ENCODE data around the gene SLMAP.

SLMAP gene

GRCh38 chr3:57816471-57817095, 60.5 kb downstream of the SLMAP start:
- TF ChIP-seq CTCF (IDR thresholded peaks at IDR 0.05; ENCODE audit: low read depth, low read length) = no peak
- no peaks in the 10 kb centered on the region for H3K36me3 ChIP-seq
- H3K27me3 ChIP-seq (ENCODE audit: insufficient read depth, low read depth, severe bottlenecking) = no peaks in the 10 kb centered on the region
- no peaks in the 10 kb centered on the region for H3K9me3 ChIP-seq (ENCODE audit: severe bottlenecking)
- no peak for DNase-seq
- no peak overlapping the region for H3K27ac ChIP-seq
- H3K4me3 ChIP-seq (ENCODE audit: low read depth, low read length) = no peak overlapping the region

- DNase-seq = no peak
- TF ChIP-seq CTCF (IDR thresholded peaks at IDR 0.05; ENCODE audit: low read depth, low read length) = no peak
- Histone ChIP-seq H3K27me3 (ENCODE audit: insufficient read depth, low read depth, severe bottlenecking) (no peaks in the 10 kb centered on the region), H3K36me3 (no peaks in the 10 kb centered on the region), H3K9me3 (ENCODE audit: severe bottlenecking) (no peaks in the 10 kb centered on the region), H3K4me3 (ENCODE audit: low read depth, low read length) (no peak overlapping the region), H3K27ac (no peak overlapping the region)
Measured at GRCh38 chr3:57818772-57819171, 62.7 kb downstream of the SLMAP start.

- Histone ChIP-seq H3K36me3 (no peaks in the 10 kb centered on the region), H3K27me3 (ENCODE audit: insufficient read depth, low read depth, severe bottlenecking) (no peaks in the 10 kb centered on the region), H3K27ac (no peak overlapping the region), H3K9me3 (ENCODE audit: severe bottlenecking) (no peaks in the 10 kb centered on the region), H3K4me3 (ENCODE audit: low read depth, low read length) (no peak overlapping the region)
- TF ChIP-seq CTCF (IDR thresholded peaks at IDR 0.05; ENCODE audit: low read depth, low read length) = no peak
- DNase-seq = no peak
Measured at GRCh38 chr3:57820479-57820878, 64.4 kb downstream of the SLMAP start.

GRCh38 chr3:57821765-57822164, 65.7 kb downstream of the SLMAP start:
- Histone ChIP-seq H3K4me3 (ENCODE audit: low read depth, low read length) (no peak overlapping the region), H3K27me3 (ENCODE audit: insufficient read depth, low read depth, severe bottlenecking) (no peaks in the 10 kb centered on the region), H3K36me3 (no peaks in the 10 kb centered on the region), H3K9me3 (ENCODE audit: severe bottlenecking) (no peaks in the 10 kb centered on the region), H3K27ac (no peak overlapping the region)
- no peak for TF ChIP-seq CTCF (IDR thresholded peaks at IDR 0.05; ENCODE audit: low read depth, low read length)
- no peak for DNase-seq

GRCh38 chr3:57822686-57823085, 66.6 kb downstream of the SLMAP start:
- H3K9me3 ChIP-seq (ENCODE audit: severe bottlenecking) = no peaks in the 10 kb centered on the region
- DNase-seq = no peak
- no peak for TF ChIP-seq CTCF (IDR thresholded peaks at IDR 0.05; ENCODE audit: low read depth, low read length)
- H3K36me3 ChIP-seq = no peaks in the 10 kb centered on the region
- no peaks in the 10 kb centered on the region for H3K27me3 ChIP-seq (ENCODE audit: insufficient read depth, low read depth, severe bottlenecking)
- no peak overlapping the region for H3K4me3 ChIP-seq (ENCODE audit: low read depth, low read length)
- H3K27ac ChIP-seq = no peak overlapping the region

GRCh38 chr3:57825116-57825515, 69.0 kb downstream of the SLMAP start:
- no peak overlapping the region for H3K27ac ChIP-seq
- H3K27me3 ChIP-seq (ENCODE audit: insufficient read depth, low read depth, severe bottlenecking) = no peaks in the 10 kb centered on the region
- no peak overlapping the region for H3K4me3 ChIP-seq (ENCODE audit: low read depth, low read length)
- DNase-seq = no peak
- no peak for TF ChIP-seq CTCF (IDR thresholded peaks at IDR 0.05; ENCODE audit: low read depth, low read length)
- no peaks in the 10 kb centered on the region for H3K36me3 ChIP-seq
- H3K9me3 ChIP-seq (ENCODE audit: severe bottlenecking) = no peaks in the 10 kb centered on the region

All from WERI-Rb-1 (cell line).